ENCODE results near the gene PTK7.

DNA sequence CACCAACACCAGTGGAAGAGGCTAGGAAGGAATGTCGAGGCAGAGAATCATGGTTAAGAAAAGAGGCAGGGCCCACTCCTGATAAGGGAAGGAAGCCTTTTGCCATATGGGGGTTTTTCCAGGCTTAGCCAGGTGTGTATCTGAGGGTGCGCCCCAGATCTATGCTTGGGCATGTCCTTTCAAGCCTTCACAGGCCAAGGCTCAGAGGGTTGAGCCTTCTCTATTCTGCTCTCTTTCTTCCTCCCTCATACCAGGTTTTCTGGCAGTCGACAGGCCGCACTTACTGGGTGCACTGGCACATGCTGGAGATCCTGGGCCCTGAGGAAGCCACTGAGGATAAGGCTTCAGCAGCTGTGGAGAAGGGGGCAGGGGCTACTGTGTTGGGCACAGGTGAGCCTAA, 110.6 kb downstream of the PTK7 start:
- TF ChIP-seq, protein P1, sequence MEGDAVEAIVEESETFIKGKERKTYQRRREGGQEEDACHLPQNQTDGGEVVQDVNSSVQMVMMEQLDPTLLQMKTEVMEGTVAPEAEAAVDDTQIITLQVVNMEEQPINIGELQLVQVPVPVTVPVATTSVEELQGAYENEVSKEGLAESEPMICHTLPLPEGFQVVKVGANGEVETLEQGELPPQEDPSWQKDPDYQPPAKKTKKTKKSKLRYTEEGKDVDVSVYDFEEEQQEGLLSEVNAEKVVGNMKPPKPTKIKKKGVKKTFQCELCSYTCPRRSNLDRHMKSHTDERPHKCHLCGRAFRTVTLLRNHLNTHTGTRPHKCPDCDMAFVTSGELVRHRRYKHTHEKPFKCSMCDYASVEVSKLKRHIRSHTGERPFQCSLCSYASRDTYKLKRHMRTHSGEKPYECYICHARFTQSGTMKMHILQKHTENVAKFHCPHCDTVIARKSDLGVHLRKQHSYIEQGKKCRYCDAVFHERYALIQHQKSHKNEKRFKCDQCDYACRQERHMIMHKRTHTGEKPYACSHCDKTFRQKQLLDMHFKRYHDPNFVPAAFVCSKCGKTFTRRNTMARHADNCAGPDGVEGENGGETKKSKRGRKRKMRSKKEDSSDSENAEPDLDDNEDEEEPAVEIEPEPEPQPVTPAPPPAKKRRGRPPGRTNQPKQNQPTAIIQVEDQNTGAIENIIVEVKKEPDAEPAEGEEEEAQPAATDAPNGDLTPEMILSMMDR (IDR thresholded peaks at IDR 0.05; ENCODE audit: low read depth, low read length) = no peak
- TF ChIP-seq EZH2phosphoT487 (IDR thresholded peaks at IDR 0.05; ENCODE audit: low read depth) = no peak
